Measurements from ENCODE around the gene ABCA13.

- TF ChIP-seq EZH2 (IDR thresholded peaks at IDR 0.05; ENCODE audit: low read length) (no peak), CTCF (optimal IDR thresholded peaks at IDR 0.05 in 1 of 3, IDR thresholded peaks at IDR 0.05 in 1 of 3, conservative IDR thresholded peaks at IDR 0.05 in 1 of 3; ENCODE audit: extremely low read depth in 1 of 3, insufficient read depth in 2 of 3, low read length in 3 of 3) (no peak)
Observed at GRCh38 chr7:48321319-48322010, 150.2 kb downstream of the ABCA13 start.
